Kidney (tissue), 14 donors: Measurements from ENCODE around the gene HOXC4. TPM values are rescaled to one million over a fixed set of nuclear protein-coding genes. Genes with fewer than 3 reads are reported as not detected.
"Not testable (repeated sequence)": the region's sequence is repeated elsewhere in the genome, so short reads cannot be mapped to it uniquely, and the experiment has no call there.

Experiments used
- DNase-seq, 5 donors: peaks; one replicate each; pipeline ENCODE4 v3.0.0-alpha.2; 2013 to 2020
- FAIRE-seq: peaks from 2 replicates; lab custom pipeline; 2012; peaks lifted over from hg19 to GRCh38; lab: Jason Lieb, UNC
- H3K27ac ChIP-seq, 2 donors: one replicate each; pipeline ENCODE4 v1.7.0; 2013; ENCODE audit warnings: low read depth in 2 of 2, low read length in 2 of 2, inconsistent platforms in 1 of 2
- H3K27me3 ChIP-seq: one replicate; pipeline ENCODE4 v1.7.1; 2013; ENCODE audit warnings: low read length, inconsistent platforms; ENCODE audit not compliant: control insufficient read depth, insufficient read depth
- H3K36me3 ChIP-seq, 3 donors: one replicate each; pipeline versions ENCODE4 v1.7.0 to v1.7.1; 2013; ENCODE audit warnings: low read length in 3 of 3, control low read depth in 1 of 3, inconsistent platforms in 1 of 3; ENCODE audit not compliant: insufficient read depth in 3 of 3, control insufficient read depth in 2 of 3
- H3K4me1 ChIP-seq, 3 donors: one replicate each; pipeline versions ENCODE4 v1.7.0 to v1.7.1; 2013; ENCODE audit warnings: low read length in 3 of 3, inconsistent platforms in 1 of 3, low read depth in 1 of 3; ENCODE audit not compliant: control insufficient read depth in 2 of 3, insufficient read depth in 2 of 3
- H3K4me3 ChIP-seq, 3 donors: one replicate each; pipeline versions ENCODE4 v1.7.0 to v1.8.1; 2013; ENCODE audit warnings: low read length in 3 of 3, control low read depth in 1 of 3, inconsistent platforms in 1 of 3
- H3K9ac ChIP-seq, 3 donors: one replicate each; pipeline versions ENCODE4 v1.7.0 to v1.7.1; 2013; ENCODE audit warnings: low read length in 3 of 3, control low read depth in 1 of 3, inconsistent platforms in 1 of 3
- H3K9me3 ChIP-seq, 3 donors: one replicate each; pipeline versions ENCODE4 v1.7.0 to v1.7.1; 2013; ENCODE audit warnings: low read length in 3 of 3, control low read depth in 1 of 3, inconsistent platforms in 1 of 3; ENCODE audit not compliant: control insufficient read depth in 2 of 3, insufficient read depth in 1 of 3
- intact Hi-C: fragments of 100-400 bp; cut with DNase I; formaldehyde crosslinking; loops from one replicate; pipeline ENCODE4 v1.11.1; 2022
- polyA plus RNA-seq: library from polyadenylated mRNA; stranded (reverse); fragments of 350-450 nt; fragmentation: Illumina TruSeq; extraction: RNeasy Lipid Tissue Mini Kit (QIAGEN cat#74804); gene quantifications from one replicate; pipeline ENCODE4 v1.2.3, GENCODE V29; 2014; ENCODE audit warnings: low read depth, low replicate concordance; ENCODE audit not compliant: insufficient read depth
- total RNA-seq: library from RNA; stranded (reverse); fragmentation: NEBNext Ultra II Directional; extraction: Animal tissue kit (Norgen Biotek cat#: 25700); gene quantifications from one replicate; pipeline ENCODE4 v1.2.1, GENCODE V29; 2021
- TF ChIP-seq, protein P1 (sequence below): IDR thresholded peaks from 3 replicates; pipeline ENCODE4 v1.5.1; 2012; ENCODE audit warnings: mild to moderate bottlenecking, moderate library complexity, borderline replicate concordance; ENCODE audit not compliant: insufficient read depth; ENCODE audit errors: extremely low read depth
- donor health status: control.
- donor health status: control.
- donor health status: control.
- donor health status: control.
- donor health status: control.
- donor health status: DM: yes; HTN: yes; CAD: no.
- donor health status: Normal renal cell carcinoma (clear cell type).

The HOXC4 gene
- total and polyA plus RNA-seq, 2 donors from 2014 or later, result 13.9 to 24.5 TPM

DNA sequence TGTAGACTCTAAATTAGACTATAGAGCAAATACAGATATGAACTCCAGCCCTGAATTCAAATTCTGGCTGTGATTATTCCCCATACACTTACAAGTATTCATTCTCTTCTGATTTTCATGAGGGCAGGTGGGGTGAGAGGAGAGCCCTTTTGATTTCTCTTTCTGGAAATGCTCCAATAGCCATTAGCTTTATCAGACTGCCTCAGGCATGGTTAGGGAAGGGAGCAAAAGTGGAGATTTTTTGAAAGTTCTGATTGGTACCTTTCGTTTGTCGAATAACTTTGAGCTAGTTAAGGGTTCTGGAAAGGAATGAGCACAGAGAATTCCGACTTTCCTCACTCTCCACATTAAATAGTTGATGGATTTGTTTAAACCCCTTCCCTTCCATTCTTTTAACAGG is 13.0 kb upstream of the HOXC4 start:
- peaks cover 14 to 40% (median 31%) of the 10 kb centered on the region in 3 donors for H3K4me1 ChIP-seq
- no peak overlapping the region for H3K27ac ChIP-seq
- no peaks in the 10 kb centered on the region for H3K36me3 ChIP-seq
- no peak overlapping the region for H3K4me3 ChIP-seq
- FAIRE-seq (no peak), DNase-seq (no peak)
- no peak overlapping the region for H3K9ac ChIP-seq
- H3K9me3 ChIP-seq, result no peaks in the 10 kb centered on the region
- H3K27me3 ChIP-seq, result peaks cover 1% of the 10 kb centered on the region
- intact Hi-C loops, result no loop called here
- TF ChIP-seq, protein P1, sequence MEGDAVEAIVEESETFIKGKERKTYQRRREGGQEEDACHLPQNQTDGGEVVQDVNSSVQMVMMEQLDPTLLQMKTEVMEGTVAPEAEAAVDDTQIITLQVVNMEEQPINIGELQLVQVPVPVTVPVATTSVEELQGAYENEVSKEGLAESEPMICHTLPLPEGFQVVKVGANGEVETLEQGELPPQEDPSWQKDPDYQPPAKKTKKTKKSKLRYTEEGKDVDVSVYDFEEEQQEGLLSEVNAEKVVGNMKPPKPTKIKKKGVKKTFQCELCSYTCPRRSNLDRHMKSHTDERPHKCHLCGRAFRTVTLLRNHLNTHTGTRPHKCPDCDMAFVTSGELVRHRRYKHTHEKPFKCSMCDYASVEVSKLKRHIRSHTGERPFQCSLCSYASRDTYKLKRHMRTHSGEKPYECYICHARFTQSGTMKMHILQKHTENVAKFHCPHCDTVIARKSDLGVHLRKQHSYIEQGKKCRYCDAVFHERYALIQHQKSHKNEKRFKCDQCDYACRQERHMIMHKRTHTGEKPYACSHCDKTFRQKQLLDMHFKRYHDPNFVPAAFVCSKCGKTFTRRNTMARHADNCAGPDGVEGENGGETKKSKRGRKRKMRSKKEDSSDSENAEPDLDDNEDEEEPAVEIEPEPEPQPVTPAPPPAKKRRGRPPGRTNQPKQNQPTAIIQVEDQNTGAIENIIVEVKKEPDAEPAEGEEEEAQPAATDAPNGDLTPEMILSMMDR, result no peak

DNA sequence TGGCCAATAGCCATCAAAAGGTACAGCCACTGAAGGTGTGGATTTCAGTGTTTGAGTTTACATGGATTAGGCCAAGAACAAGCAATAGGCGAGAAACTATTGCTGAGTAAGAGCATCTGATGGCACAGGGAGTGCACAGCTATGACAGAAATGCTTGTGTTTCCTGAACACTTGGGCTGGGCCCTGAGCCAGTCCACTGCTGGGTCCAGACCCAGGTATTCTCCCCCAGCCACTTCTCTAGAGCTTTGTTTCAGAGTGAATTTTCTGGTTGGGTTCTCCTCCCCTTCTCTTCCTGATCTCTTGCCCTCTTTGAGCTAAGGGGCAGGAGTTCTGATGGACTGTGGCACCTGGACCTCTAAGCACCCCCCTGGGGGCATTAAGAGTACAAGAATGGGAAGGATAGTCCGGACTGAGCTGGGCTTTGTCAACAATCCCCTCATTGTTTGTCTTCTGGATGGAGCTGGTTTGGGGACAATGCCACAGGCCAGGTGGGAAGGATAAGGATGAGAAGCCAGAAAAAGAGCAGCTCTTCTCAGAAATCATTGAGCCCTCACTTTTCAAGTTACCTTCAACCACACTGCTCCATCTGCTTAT is 12.4 kb upstream of the HOXC4 start:
- intact Hi-C loops, result no loop called here
- TF ChIP-seq, protein P1, result no peak
- no peak overlapping the region for H3K27ac ChIP-seq
- H3K4me1 ChIP-seq, result peaks cover 14 to 37% (median 35%) of the 10 kb centered on the region in 3 donors
- no peak overlapping the region for H3K4me3 ChIP-seq
- FAIRE-seq (no peak), DNase-seq (no peak)
- peaks cover 2% of the 10 kb centered on the region for H3K27me3 ChIP-seq
- H3K9me3 ChIP-seq, result no peaks in the 10 kb centered on the region
- no peak overlapping the region for H3K9ac ChIP-seq
- no peaks in the 10 kb centered on the region for H3K36me3 ChIP-seq

DNA sequence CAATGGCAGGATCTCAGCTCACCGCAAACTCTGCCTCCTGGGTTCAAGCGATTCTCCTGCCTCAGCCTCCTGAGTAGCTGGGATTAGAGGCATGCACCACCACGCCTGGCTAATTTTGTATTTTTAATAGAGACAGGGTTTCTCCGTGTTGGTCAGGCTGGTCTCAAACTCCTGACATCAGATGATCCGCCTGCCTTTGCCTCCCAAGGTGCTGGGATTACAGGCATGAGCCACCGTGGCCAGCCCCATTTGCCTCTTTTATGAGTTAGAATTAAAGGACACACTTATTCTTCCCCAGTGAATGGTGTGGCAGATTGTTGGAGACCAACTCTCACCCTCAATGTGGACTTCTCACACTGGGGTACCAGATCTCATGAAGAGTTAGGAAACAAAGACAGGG is 11.6 kb upstream of the HOXC4 start:
- H3K9me3 ChIP-seq, H3K4me3 ChIP-seq, H3K27me3 ChIP-seq, FAIRE-seq, H3K9ac ChIP-seq, H3K27ac ChIP-seq, H3K36me3 ChIP-seq, DNase-seq, intact Hi-C loops: not testable (repeated sequence)
- H3K4me1 ChIP-seq, result peaks cover 14 to 30% (median 30%) of the 10 kb centered on the region in 3 donors

DNA sequence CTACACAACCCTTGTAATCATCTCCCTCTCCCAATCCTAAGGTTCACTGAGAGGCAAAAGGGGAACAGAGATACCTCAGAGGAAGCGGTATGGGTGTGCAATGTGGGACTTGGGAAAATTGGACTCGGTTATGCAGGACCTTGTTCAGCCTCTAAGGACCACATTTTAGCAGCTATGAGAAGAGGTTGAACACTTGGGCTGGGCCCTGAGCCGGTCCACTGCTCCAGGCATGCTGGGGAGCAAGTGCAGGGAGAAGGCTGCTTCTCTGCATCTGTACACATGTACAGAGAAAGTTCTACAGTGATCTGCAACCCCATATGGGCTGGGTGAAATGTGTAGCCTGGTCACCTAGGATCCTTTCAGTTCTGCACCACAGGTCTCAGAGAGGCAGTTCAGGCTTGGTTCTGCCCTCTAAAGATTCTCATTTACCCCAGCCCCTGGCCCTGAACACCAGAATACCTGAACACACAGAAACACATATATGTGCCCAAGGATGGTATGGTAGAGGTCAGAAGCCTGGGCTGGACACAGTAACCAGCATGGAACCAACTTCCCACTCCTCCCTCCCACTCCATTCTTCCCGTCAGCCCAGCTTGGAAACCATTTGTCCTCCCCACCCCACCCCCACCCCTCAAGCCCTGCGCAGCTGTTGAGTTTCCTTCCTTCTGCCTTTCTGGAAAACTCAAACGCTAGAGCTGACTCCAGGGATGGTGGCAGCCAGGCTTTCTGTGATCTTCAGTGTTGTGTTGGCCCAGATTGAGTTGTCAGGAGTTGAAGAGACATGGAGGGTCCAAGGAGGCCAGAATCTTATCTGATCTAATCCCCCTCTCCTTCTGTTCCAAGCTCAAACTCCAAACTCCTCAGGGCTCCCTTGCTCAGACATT is 10.4 kb upstream of the HOXC4 start:
- DNase-seq (peak in 4 of 5 donors; percentile 60 to 88 (median 71)), FAIRE-seq (no peak)
- peak overlapping the region; percentile 43 to 51 for H3K27ac ChIP-seq
- H3K4me1 ChIP-seq, result peaks cover 14 to 27% (median 24%) of the 10 kb centered on the region in 3 donors
- peaks cover 4% of the 10 kb centered on the region for H3K27me3 ChIP-seq
- H3K9me3 ChIP-seq, result no peaks in the 10 kb centered on the region
- H3K9ac ChIP-seq, result no peak overlapping the region
- H3K4me3 ChIP-seq, result peak overlapping the region in 1 of 3 donors; percentile 11
- TF ChIP-seq, protein P1, result no peak
- intact Hi-C loops, result no loop called here
- H3K36me3 ChIP-seq, result no peaks in the 10 kb centered on the region
